Measurements from ENCODE around the gene AIMP2.
"Not testable (repeated sequence)": the region's sequence is repeated elsewhere in the genome, so short reads cannot be mapped to it uniquely, and the experiment has no call there.

Gene AIMP2

DNA sequence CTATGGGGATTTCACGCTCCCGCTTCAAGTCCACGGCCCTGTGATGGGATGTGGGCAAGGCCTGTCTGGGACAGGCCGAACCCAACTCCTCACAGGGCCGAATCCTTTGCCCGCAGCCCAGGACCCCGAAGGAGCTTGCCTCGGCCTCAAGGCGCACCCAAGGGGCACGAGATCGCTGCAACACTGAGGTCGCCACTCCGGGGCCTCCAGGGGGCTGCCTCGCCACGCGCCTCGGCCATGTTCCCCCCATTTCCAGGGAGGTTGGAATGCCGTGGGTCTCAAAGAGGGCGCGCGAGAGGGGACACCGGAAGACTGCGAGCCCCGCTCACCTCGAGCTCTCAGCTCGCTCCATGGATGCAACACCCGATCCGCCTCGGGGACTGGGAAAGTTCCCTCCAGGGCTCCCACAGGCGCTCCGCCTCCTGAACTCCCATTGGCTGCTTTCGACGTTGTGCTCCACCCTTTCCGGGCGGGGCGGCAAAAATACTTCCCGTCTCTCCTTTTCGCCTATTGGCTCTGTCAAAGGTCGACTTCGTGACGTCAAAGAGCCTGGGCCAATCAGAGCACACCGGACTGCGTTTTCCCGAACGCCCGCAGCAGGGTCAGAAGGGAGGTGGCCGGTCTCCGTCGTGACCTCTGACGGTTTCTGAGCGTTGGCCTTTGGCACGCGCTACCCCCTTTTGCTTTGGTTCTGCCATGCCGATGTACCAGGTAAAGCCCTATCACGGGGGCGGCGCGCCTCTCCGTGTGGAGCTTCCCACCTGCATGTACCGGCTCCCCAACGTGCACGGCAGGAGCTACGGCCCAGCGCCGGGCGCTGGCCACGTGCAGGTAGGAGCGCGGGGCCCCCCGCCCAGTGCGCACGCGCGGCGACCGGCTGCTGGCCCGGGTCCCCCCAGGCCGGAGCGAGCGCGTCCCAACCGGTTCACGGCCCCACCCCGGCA is at the start of gene AIMP2, which contains the start of gene PMS2:
TSS of gene AIMP2 (plus strand) at position 605 of the 944 bp plus-strand sequence. CDS start at position 697, 92 bp downstream.
TSS of gene PMS2 (minus strand) at position 382 of the 944 bp plus-strand sequence. CDS start at position 352, 30 bp downstream.
- DNase-seq (ENCODE audit: low read depth in 2 of 2) = peak; percentile 93 to 96

DNA sequence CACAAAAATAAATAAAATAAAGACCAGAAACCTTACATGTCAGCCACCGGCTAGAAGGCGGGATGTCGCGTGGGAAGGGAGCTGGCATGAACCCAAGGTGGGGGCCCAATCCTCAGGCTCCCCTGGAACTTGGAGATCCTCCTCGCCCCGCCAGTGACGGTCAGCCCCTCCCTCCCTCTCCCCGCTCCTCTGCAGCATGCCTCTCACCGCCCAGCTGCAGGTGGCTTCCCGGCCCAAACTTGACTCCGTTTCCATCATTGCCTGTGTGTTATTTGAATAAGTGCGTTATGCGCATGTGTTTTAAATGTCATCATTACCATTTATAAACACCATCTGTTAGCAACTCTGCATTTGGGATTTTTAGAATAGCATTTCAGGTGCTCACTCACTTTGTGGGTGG is 45.9 kb upstream of the AIMP2 start:
- not testable (repeated sequence) for DNase-seq (ENCODE audit: low read depth in 2 of 2)

DNA sequence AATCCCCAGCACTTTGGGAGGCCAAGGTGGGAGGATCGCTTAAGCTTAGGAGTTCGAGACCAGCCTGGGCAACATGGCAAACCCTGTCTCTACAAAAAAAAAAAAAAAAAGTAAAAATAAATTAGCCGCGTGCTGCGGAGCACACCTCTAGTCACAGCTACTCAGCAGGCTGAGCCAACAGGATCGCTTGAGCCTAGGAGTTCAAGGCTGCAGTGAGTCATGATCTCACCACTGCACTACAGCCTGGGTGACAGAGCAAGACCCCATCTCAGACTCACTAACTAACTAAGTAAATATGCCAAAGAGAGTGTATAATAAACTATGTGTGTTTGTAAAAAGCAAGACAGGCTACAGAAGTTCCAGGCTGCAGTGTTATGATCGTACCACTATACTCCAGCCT is 45.3 kb upstream of the AIMP2 start:
- not testable (repeated sequence) for DNase-seq (ENCODE audit: low read depth in 2 of 2)

DNA sequence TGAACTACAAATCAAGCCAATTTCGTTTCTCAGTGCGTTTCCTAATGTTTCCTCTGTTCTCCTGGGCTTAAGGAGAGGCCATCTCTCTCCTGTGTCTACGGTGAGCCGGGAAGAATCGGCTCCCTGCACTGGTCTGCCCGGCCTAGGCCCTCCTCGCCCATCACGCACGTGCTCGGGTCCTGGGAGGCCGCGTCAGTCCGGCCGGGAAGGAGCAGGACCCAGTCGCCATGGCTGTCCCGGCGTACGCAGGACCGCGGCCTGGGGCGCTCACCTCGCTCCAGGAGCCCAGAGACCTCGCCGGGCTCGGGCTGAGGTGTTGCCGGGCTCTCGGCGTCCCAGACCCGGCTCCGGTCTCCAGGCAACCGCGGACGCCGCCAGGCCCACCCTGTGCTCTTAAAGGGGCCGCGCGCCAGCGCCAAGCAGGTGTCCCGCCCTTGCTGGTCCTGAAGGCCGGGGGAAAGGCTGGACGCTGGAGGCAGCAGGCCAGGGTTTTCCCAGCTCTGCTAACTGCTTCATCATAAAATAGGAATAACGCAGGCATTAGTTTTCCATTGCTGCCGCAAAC is 38.6 kb upstream of the AIMP2 start, which contains the start of gene RSPH10B:
TSS of gene RSPH10B (minus strand) at position 343 of the 565 bp plus-strand sequence. CDS start 3,573 bp downstream, outside the sequence.
- not testable (repeated sequence) for DNase-seq (ENCODE audit: low read depth in 2 of 2)

DNA sequence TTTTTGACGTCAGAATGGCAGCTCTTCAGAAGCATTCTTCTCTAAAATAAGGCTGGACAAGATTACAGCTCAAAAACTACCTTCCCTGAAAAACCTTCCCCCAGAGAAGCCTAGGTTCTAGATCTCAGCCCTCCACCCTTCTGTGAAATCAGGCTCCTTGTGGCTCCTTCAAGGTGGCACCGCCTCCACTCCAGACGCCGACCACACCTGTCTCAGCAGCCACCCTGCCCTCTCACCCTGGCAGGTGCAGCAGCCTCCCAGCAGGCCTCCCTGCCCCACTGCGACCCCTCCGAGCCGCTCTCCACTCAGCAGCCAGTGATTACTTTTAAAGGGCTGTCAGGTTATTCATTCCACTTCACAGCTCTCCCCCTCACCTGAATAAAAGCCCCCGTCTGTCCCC is 35.5 kb upstream of the AIMP2 start:
- not testable (repeated sequence) for DNase-seq (ENCODE audit: low read depth in 2 of 2)

DNA sequence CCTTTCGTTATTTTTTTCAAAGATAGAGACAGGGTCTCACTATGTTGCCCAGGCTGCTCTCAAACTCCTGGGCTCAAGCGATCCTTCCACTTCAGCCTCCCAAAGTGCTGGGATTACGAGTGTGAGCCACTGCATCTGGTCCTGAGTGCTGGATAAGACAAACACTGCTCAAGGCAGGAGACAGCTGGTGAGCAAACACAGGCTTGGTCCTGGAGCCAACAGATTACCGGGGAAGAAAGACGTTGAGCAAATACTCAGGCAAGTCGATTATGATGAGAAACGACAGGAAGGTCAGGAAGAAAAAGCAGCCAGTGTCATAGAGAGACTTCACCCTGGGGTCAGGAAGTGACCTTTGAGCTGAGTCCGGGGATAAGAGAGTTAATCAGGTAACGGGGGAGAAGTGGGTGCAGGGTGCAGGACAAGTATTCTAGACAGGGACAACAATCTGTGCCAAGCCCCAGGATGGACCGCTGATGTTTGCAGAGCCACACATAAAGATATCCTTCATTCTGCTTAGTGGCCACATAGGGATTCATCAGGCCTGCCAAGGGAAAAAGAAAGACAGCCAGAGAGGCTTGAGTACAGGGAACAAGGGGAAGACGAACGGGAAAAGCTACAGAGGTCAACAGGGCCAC is 29.3 kb upstream of the AIMP2 start:
- not testable (repeated sequence) for DNase-seq (ENCODE audit: low read depth in 2 of 2)

DNA sequence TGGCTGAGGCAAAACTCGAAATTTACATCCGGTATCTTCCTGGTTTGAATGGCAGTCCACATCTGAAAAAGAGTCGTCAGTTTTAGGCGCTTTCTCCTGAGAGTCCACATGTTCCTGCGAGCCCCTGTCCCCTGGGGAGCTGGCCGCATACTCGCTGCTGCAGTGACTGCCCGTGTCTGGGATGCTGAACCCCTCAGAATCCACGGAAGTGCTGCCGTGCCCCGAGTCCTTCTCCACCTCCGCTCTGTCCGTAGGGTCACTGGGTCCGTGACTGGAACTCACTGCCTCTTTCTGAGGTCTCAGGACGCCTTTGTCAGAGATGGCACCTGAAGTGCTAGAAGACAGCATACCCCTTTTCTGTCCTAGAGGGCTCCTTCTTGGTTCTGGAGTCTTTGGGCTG is 22.0 kb upstream of the AIMP2 start:
- not testable (repeated sequence) for DNase-seq (ENCODE audit: low read depth in 2 of 2)

DNA sequence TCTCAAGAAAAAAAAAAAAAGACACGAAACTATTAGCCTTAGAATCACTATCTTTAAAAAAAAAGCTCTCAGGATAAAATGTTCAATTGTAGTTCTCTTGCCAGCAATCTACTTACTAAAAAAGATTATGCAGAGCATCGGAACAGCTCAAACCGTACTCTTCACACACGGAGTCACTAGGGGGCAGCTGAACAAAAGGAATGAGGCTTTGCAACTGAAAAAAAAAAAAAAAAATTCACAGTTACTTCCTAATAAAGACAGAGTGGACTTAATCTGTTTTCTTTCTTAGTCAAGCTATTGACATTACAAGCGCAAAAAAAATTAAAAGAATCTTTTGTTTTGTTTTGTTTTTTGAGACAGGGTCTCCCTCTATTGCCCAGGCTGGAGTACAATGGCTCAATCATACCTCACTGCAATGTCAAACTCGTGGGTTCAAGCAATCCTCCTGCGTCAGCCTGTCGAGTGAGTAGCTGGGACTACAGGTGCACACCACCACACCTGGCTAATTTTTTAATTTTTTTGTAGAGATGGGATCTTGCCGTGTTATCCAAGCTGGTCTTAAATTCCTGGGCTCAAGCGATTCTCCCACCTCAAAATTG is 11.8 kb upstream of the AIMP2 start:
- peak in 1 of 2 donors; percentile 15 for DNase-seq (ENCODE audit: low read depth in 2 of 2)

DNA sequence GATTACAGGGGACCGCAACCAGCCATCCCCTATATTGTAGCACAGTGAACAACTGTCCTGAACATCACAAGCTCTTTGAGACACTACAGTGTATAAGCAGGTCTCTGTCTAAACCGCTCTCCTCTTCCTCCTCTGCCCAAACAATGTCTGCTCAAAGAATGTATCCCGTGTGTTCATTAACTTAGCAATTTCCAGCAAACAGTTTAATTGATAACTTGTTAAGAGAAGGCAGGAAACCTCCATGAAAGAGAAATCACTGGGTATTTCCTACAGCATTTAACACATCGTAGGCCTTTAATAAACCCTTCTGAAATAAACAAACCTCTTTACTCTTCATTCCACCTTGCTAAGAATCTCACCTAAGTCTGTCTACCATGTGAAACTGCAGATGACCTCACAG is 1.7 kb upstream of the AIMP2 start:
- DNase-seq (ENCODE audit: low read depth in 2 of 2) = no peak

DNA sequence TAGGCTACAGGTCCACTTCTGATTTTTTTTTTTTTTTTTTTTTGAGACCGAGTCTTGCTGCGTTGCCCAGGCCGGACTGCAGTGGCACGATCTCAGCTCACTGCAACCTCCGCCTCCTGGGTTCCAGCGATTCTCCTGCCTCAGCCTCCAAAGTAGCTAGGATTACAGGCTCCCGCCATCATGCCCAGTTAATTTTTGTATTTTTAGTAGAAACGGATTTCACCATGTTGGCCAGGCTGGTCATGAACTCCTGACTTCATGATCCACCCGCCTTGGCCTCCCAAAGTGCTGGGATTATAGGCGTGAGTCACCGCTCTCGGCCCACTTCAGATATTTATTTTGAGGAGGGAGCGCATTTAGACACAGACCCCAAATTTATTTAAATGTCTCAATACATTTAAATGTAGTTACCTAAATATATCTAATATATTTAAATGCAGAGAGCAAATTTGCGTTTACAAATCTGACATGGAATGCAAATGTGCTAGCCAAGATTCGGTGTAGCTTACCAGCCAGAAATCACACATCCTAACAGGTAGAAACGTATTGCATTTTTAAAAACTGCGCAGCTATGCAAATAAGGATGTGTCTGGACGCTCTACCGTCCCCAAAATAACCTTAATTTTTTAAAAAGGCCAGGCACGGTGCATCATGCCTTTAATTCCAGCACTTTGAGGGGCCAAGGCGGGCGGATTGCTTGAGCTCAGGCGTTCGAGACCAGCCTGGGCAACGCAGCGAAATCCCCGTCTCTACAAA is 1.1 kb upstream of the AIMP2 start:
- not testable (repeated sequence) for DNase-seq (ENCODE audit: low read depth in 2 of 2)

DNA sequence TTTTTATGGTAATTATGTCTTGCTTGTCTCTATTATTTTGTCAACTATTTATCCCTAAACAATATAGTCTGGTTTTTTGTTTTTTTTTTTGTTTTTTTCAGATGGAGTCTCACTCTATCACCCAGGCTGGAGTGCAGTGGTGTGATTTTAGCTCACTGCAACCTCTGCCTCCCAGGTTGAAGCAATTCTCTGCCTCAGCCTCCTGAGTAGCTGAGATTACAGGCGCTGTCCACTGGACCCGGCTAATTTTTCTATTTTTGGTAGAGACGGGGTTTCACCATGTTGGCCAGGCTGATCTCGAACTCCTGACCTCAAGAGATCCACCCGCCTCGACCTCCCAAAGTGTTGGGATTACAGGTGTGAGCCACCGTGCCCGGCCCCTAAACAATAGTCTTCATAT is 1.3 kb downstream of the AIMP2 start:
- not testable (repeated sequence) for DNase-seq (ENCODE audit: low read depth in 2 of 2)

DNA sequence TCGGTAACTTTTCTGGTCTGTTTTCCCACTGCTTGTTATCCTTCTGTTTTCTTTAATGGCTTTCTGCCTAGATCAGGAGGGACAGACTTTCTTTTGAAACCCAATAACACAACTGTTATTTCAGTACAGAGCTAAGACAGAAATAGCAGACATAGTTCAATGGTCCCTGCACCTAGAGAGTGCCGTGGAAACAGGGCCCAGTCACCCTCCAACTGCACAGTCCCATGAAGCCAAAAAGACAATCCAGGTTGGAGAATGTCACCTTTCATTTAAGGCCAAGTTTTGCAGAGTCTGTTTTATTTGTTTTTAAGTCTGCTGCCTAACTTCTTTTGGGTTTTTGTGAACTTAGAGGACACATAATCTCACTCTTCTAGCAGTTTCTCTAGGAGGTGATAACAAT is 2.5 kb downstream of the AIMP2 start:
- no peak for DNase-seq (ENCODE audit: low read depth in 2 of 2)

DNA sequence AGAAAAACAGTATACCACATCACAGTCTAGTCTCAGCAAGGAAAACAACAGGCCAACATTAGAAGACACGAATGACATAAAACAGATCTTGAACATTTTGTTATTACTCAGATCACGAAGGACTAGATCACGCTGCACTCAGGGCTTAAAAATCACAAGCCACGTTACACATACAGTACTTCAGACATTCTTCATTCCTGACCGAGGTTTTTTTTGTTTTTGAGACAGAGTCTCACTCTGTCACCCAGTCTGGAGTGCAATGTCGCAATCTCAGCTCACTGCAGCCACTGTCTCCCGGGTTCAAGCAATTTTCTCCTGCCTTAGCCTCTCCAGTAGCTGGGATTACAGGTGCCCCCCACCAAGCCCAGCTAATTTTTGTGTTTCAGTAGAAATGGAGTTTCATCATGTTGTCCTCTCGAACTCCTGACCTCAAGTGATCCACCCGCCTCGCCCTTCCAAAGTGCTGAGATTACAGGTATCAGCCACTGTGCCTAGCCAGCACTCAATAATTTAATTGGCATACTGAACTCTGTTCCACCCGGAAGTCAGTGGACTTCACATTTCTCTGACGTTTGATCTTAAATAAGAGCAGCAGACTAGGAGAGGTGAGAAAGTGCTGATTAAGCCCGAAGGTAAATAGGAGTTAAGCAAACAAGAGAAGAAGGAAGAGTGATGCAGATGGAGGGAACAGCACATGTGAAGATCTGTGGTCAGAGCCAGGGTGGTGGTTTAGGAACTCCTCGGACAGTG is 3.5 kb downstream of the AIMP2 start:
- no peak for DNase-seq (ENCODE audit: low read depth in 2 of 2)

DNA sequence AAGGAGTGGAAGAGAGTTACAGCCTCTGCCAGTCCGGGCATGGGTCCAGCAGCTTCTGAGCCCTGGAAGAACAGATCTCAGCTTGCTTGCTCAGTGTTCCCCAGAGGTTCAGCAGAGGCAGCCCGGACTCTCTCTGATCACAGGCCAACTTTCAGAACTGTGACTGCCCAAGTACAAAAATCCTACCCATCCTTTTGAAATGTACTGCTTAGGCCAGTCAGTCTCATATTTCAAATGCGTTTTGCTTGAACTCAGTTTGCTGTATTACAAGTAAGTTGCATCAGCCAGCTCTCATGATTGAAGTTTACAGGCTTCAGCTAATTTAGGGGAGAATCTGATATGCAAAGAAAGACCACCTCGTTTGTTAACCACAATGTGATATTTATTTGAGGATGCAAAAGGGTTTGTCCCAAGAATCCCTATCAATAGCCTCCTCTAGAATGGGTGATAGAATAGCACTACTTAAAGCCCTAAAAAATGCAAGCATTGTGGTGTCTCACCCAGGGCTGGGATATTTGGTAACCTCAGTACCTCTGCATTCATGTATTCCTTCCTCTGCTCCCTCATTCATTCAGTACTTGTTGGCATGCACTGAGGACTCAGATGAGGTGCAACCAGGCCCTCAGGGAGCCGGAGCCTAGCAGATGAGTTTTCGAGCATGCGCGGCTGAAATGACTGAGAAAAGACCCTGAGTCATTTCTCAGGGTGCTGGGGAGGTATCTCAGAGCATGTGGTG is 7.0 kb downstream of the AIMP2 start:
- no peak for DNase-seq (ENCODE audit: low read depth in 2 of 2)

DNA sequence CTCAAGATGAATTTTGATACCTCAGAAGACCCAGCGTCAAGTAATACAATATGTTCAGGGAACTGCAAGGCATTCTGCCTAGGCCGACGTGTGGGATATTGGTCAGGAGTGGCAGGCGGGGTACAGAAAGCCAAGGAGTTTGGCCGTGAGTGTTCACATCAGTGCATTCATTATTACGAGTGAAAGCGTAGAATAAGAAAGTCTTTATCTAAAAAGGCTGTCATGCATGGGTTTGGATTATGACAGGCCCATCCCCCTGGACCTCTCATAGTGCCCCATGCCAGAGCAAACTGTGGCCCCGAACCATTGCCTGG is 7.5 kb downstream of the AIMP2 start:
- no peak for DNase-seq (ENCODE audit: low read depth in 2 of 2)

DNA sequence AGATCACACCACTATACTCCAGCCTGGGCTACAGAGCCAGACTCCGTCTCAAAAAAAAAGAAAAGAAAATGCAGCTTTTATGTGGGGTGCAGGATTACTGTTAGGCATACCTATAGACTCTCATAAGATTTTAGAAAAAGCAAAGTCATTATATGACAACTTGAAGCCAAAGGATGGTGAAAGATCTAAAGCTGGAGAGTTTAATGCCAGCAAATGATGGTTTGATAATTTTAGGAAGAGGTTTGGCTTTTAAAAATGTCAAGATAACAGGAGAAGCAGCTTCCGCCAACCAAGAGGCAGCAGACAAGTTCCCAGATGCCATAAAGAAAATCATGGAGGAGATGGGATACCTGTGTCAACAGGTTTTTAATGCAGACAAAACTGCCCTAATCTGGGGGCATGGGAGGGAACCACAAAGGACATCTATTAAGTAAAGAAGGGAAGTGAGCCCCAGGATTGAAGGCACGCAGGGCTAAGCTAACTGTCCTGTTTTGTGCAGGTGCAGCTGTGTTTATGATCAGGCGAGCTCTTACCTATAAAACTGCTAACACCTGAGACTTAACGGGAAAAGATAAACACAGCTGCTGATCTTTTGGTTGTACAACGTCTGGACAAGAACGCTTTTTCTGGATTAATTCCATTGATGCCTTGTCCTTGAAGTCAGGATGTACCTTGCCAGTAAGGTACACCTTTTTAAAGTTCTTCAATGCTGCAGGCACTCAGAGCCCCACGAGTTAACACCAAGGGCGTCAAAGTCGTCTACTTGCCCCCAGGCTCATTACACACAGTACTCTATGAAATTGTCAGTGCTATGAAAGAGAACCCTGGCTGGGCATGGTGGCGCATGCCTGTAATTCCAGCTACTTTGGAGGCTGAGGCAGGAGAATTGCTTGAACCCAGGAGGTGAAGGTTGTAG is 11.6 kb downstream of the AIMP2 start:
- DNase-seq (ENCODE audit: low read depth in 2 of 2) = no peak

DNA sequence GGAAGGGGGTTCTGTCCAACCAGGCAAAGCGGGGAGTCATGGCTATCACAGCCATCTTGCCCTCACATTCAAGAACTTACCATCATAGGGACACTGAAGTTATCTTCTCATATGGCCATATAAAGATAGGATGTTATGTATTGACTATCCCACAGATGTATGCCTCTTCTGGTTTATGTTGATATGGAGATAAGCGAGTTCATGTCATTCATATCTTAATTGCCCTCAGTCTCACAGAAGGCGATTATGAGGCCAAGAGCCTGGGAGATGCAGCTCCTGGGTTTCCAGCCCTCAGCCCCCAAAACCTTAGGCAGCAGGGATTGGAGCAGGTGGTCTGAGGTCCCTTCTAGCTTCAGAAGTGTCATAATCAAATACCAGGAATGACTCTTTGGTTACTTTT is 13.6 kb downstream of the AIMP2 start:
- no peak for DNase-seq (ENCODE audit: low read depth in 2 of 2)

DNA sequence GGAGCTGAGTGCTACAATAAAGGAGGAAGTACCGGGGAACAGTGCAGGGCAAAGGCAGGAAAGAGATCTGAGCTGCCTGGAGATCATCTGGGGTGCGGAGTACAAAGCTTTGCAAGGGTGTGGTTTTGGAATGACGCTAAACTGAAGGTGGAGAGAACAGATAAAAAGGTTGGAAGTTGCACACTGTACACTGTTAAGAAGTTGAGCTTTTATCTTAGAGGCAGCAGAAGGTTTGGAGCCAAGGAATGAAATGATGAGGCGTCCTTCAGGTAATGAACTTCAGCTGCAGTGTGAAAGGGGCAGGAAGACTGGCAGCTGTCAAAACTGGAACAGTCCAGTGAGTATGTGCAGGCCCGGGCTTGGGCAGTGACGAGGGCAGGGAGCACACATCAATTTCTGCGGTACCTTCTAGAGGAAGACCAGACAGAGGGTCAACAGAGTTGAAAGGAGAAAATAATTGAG is 14.9 kb downstream of the AIMP2 start:
- DNase-seq (ENCODE audit: low read depth in 2 of 2) = no peak
